Femur (tissue), 1 donor: Measurements from ENCODE around the gene EXOC4.
A peak's percentile ranks its signal among the peaks of the same experiment; 100 is the strongest.

Source experiments
- DNase-seq: peaks from one replicate; pipeline ENCODE4 v3.0.0-alpha.2; 2017

The EXOC4 gene

DNA sequence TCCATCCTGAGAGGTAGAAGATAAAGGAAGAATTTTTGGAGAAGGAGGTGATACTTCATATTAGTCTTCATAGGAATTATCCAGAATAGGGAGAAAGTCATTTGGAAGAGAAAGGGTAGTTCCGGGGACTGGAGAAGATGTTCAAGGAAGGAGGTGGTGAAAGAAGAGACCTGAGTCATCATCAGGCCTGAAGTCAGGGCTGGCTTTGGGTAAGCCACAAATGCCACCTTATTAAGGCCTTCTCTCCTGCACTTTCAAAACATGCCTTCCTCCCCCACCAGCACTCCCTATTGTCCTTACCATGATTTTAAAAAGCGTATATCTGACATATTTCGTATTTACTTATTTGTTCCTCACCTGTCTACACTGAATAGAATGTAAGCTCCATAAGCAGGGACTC lies 762.1 kb downstream of the EXOC4 start:
- no peak for DNase-seq

GRCh38 chr7:134016223-134016941 lies 763.5 kb downstream of the EXOC4 start:
- DNase-seq, result peak; percentile 40

DNA sequence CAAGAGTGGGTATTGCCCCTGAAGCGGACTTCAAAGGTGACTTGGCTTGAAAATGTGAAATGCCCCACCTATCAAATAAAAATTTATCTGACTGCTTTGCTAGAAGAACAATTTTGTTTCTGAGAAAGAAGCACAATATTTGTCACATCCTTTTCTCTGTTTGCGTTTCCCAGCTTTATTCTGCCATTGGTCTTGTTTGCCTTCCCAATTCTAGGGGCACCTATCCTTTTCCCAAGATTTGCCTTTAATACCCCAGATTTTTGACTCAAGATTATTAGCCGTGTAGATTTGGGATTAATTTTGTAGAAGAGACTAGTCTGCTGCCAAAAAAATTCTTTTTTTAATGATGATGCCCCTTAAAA lies 764.0 kb downstream of the EXOC4 start:
- DNase-seq, result no peak

DNA sequence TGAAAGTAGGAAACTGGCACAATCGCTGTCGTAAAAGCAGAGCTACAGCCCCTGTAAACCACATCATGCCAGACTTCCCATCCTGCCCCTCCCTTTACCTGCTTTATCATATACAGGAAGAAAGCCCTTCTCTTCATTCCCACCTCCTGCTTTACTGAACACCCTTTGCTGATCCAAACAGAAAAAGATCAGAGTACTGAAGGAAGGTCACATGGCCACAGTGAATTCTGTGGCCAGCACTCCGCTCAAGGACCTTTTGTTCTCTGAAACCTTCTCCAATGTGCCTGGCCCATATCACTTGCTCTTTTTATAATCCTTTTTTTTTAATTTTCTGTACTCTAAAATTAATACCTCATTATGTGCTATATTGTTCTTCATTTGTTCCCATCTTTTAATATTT lies 765.4 kb downstream of the EXOC4 start:
- no peak for DNase-seq

- DNase-seq, result no peak
Observed at GRCh38 chr7:134019251-134019650, 766.4 kb downstream of the EXOC4 start.

DNA sequence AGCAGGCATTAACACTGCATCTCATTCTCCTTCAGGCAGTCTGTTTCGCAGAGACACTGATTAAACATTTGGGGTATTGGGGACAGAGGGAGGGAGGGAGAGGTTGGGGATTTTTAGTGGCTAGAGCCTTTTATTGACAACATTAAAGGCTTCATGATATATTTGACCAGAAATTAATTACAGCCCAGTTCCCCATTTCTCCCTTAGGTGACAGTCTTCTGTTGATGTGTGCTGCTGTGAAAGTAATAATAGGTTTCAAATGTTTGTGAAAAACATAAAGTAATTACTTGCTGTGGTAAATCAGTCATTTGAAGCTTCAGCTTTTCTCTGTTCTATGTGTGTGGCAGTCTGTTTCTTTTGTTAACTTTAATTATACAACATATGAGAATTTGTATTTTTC lies 769.0 kb downstream of the EXOC4 start:
- DNase-seq, result no peak

- DNase-seq, result no peak
Observed at GRCh38 chr7:134022286-134022911, 769.5 kb downstream of the EXOC4 start.

DNA sequence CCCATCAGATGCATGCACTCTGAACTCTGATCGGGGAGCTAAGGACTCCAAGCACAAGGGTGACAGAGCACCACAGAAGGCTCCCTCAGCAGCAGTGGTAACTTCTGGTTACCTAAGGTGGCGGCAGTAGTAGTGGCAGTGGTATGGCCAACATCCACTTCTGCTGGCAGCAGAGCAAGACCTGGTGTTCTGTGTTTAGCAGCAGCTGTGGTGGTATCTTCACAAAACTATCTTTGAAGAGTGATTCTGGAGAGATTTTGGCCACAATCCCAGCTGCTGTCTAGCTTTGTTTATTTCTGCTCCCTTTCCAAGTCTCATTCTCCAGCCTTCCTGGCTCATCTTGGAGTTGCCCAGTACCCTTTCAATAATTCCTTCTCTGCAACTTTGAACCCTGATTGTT lies 771.9 kb downstream of the EXOC4 start:
- peak; percentile 19 for DNase-seq

- no peak for DNase-seq
Observed at GRCh38 chr7:134028853-134029252, 776.0 kb downstream of the EXOC4 start.

DNA sequence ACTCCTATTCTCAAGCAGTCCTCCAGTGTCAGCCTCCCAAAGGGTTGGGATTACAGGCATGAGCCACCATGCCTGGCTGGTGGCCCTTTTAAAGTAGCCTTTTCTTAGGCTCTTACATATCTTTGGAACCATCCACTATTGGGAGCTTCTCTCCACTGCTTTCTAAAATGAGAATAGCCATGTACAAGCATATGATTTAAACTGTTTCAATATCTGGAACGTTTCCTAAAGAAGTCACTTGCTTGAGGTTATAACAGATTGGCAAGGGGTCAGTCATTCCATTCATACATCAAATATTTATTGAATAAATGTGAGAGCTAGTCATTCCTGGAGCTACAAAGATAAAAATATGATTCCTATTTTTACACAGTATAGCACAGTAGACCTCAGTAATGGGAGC lies 776.9 kb downstream of the EXOC4 start:
- no peak for DNase-seq

- DNase-seq, result no peak
Observed at GRCh38 chr7:134030460-134030865, 777.6 kb downstream of the EXOC4 start.

DNA sequence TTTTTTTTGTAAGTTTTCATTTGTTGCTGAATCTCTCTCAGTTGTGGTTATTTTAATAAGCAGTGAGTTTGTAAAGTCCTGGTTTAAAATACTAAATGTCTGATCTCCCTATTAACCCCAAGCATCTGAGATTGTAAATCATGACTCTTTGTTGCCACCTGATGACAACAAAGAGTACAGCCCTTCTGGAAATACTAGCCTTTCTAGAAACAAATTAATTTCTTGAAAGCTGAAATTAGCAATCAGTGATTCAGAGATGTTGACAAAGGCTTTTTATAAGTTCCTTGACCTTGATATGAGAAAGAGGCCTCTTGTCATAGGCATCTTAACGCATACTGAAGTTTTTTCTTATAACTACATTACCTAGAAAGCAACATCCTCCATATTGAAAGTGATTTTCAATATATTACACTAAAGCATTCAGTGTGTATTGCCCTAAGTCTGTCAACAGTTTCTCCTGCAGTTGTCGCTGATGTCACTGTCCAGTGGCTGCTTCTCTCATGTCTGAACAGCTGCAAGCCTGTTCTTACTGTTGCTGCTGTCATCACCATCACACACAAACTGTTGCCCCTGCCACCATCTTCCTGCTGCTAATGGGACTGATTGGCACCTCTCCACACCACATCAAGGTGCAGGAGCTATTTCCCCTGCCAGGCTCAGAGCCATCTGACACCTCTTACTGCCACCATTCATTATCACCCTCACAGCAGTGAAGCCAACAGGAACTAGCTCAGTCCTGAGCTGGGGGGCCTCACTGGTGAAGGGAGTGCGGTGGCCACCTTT lies 779.1 kb downstream of the EXOC4 start:
- peak; percentile 48 for DNase-seq

DNA sequence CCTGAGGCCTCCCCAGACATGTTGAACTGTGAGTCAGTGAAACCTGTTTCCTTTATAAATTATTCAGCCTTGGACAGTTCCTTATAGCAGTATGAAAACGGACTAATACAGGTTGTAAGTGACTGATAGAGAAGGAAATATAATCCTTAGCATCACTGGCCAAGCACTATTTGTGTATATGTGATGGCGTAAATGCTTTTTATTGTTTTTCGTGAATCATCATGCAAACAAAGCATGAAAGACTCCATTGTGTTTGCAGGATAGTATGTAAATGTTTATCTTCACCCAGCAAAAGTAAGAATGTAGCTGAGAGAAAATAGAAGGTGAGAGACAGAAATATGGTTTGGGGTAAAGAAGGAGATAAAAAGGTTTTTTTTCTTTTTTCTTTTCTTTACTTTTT lies 781.8 kb downstream of the EXOC4 start:
- DNase-seq, result no peak

DNA sequence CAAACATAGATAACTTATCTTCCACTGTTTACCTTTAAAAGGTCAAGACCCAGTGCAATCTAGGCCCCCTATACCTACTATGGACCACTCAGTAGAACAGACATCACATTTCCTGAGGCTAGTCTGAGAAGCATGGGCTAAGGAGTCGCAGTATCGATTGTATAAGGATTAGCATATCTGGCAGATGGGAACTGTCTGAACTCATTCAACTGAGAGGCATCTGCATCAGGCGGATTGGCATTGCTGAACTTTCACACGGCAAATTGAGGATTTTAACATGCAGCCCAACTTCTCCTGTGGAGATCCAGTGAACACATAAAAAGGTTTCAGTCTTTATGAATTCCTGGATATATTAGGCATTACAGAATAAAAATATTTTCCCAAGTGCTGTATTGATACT lies 785.1 kb downstream of the EXOC4 start:
- DNase-seq, result no peak

- DNase-seq, result no peak
Observed at GRCh38 chr7:134040988-134041387, 788.1 kb downstream of the EXOC4 start.

DNA sequence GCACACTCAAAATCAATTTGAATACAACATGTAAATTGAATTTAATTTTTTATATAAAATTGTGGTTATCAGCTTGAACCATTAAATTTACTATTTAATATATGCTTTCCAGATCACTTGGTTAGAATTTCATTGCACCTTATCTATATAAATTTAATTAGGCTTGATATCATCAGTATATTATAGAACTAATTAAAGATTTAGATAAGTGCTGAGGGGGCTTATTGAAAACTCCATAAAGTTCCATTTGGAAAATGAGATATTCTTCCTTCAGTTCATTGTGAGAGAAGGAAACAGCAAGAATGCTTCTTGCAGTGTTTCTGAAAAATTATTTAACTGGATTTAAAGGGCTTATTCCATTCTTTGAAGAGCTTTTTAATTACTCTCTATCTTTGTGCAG lies 788.6 kb downstream of the EXOC4 start:
- DNase-seq, result no peak

- DNase-seq, result no peak
Observed at GRCh38 chr7:134042307-134042706, 789.4 kb downstream of the EXOC4 start.

DNA sequence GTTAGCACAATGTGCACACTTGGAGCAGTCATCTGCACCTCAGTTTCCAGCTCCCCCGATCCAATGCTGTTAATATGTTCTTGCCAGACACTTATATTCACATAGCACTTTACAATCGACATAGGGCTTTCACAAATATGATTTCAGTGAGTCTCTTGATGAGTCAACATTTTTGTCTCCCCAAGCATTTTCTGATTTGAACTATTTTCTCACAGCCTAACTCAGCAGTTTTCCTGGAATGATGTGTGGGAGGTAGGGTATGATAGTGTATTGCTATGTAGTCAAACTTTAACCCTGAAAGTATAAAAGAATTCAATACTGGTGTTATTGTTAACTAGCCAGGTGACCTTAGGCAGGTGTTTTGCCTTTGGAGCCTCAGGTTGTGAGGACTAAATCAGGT lies 791.8 kb downstream of the EXOC4 start:
- DNase-seq, result no peak

DNA sequence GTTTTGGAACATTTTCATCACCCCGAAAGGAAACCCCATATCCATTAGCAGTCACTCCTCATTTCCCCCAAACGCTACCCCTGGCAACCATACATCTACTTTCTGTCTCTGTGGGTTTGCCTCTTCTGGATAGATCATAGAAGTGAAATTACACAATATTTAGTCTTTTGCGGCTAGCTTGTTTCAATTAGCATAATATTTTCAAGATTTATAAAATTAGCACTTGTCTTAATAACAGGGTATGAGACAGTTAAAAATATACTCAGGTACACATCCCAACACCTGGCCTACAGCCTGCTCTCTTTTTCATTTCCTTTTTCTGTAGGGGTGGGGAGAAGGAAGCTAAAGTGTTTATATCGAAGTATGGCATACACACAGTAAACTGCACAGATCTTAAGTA lies 792.8 kb downstream of the EXOC4 start:
- no peak for DNase-seq

GRCh38 chr7:134046594-134047128 lies 793.8 kb downstream of the EXOC4 start:
- no peak for DNase-seq

GRCh38 chr7:134047675-134048074 lies 794.8 kb downstream of the EXOC4 start:
- DNase-seq, result no peak

- DNase-seq, result no peak
Observed at GRCh38 chr7:134048166-134048565, 795.3 kb downstream of the EXOC4 start.

GRCh38 chr7:134051020-134051419 lies 798.1 kb downstream of the EXOC4 start:
- no peak for DNase-seq

DNA sequence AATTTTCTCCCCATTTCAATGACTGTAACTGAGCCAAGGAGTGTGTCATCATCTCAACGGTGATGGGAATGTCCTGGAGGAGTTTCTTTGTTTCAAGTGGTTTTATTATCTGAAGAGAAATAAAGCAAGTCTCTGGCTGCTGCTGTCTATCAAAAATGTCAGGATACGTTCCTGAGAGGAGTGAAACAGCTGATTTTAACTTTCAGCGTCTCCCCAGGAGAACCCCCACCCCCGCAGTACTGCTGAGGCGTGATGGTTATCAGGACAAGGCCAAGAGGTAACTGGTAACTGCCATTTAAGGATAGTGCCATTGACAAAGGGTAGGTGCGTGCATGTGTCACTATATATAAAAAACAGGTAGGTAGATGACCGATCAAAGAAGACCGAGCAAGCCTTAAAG lies 803.9 kb downstream of the EXOC4 start:
- DNase-seq, result no peak
